Activated T-cell treated with anti-CD3 and anti-CD28 coated beads for 4 hours (primary cell): ENCODE results near the gene KCNMB3.
A peak's percentile ranks its signal among the peaks of the same experiment; 100 is the strongest.
"Not testable (repeated sequence)": the region's sequence is repeated elsewhere in the genome, so short reads cannot be mapped to it uniquely, and the experiment has no call there.

Experiments
- DNase-seq: peaks from one replicate; pipeline ENCODE4 v3.0.0-alpha.2; 2020

Gene KCNMB3

GRCh38 chr3:179263134-179263533 is 12.2 kb upstream of the KCNMB3 start:
- DNase-seq: no peak

- DNase-seq: peak; percentile 41
Observed at GRCh38 chr3:179260949-179261765, 10.2 kb upstream of the KCNMB3 start.

GRCh38 chr3:179259959-179260756 is 9.2 kb upstream of the KCNMB3 start:
- not testable (repeated sequence) for DNase-seq

GRCh38 chr3:179258820-179259219 is 7.9 kb upstream of the KCNMB3 start:
- DNase-seq: no peak

GRCh38 chr3:179257742-179258141 is 6.8 kb upstream of the KCNMB3 start:
- not testable (repeated sequence) for DNase-seq

GRCh38 chr3:179256813-179257212 is 5.9 kb upstream of the KCNMB3 start:
- no peak for DNase-seq

- DNase-seq: no peak
Observed at GRCh38 chr3:179247289-179248015, 3.5 kb downstream of the KCNMB3 start.

- no peak for DNase-seq
Observed at GRCh38 chr3:179244878-179245277, 6.0 kb downstream of the KCNMB3 start.

GRCh38 chr3:179242859-179243258 is 8.1 kb downstream of the KCNMB3 start:
- not testable (repeated sequence) for DNase-seq

GRCh38 chr3:179240299-179240698 is 10.6 kb downstream of the KCNMB3 start:
- DNase-seq: not testable (repeated sequence)

GRCh38 chr3:179236669-179237301 is 14.1 kb downstream of the KCNMB3 start:
- DNase-seq: no peak

- DNase-seq: no peak
Observed at GRCh38 chr3:179234199-179234598, 16.7 kb downstream of the KCNMB3 start.

GRCh38 chr3:179233043-179233442 is 17.9 kb downstream of the KCNMB3 start:
- no peak for DNase-seq

GRCh38 chr3:179229177-179229576 is 21.7 kb downstream of the KCNMB3 start:
- no peak for DNase-seq

GRCh38 chr3:179227349-179227748 is 23.6 kb downstream of the KCNMB3 start:
- DNase-seq: no peak

- no peak for DNase-seq
Observed at GRCh38 chr3:179224584-179224983, 26.3 kb downstream of the KCNMB3 start.

- DNase-seq: no peak
Observed at GRCh38 chr3:179223548-179223947, 27.4 kb downstream of the KCNMB3 start.

- DNase-seq: not testable (repeated sequence)
Observed at GRCh38 chr3:179218213-179218612, 32.7 kb downstream of the KCNMB3 start.

- not testable (repeated sequence) for DNase-seq
Observed at GRCh38 chr3:179215550-179215949, 35.4 kb downstream of the KCNMB3 start.

- DNase-seq: no peak
Observed at GRCh38 chr3:179200790-179201189, 50.1 kb downstream of the KCNMB3 start.

- no peak for DNase-seq
Observed at GRCh38 chr3:179196700-179197099, 54.2 kb downstream of the KCNMB3 start.

GRCh38 chr3:179196098-179196497 is 54.8 kb downstream of the KCNMB3 start:
- DNase-seq: no peak

GRCh38 chr3:179194931-179195330 is 56.0 kb downstream of the KCNMB3 start:
- no peak for DNase-seq
